SU-DHL-6 (cell line): ENCODE data around the gene FSTL4.

Source experiments
- EZH2phosphoT487 ChIP-seq: fragments of 200-600 bp; sonication (generic), shearing (Covaris generic); conservative IDR thresholded peaks from 2 replicates; pipeline ENCODE4 v1.6.1; 2018; ENCODE audit warnings: mild to moderate bottlenecking, antibody characterized with exemption, low read length, moderate library complexity, mixed read lengths
- TF ChIP-seq, protein P1 (sequence below): fragments of 200-600 bp; sonication (generic); IDR thresholded peaks from one replicate; pipeline ENCODE4 v1.5.1; 2017; ENCODE audit warnings: antibody characterized with exemption, mild to moderate bottlenecking, low read length, moderate library complexity; ENCODE audit not compliant: insufficient read depth, poor library complexity, severe bottlenecking

DNA sequence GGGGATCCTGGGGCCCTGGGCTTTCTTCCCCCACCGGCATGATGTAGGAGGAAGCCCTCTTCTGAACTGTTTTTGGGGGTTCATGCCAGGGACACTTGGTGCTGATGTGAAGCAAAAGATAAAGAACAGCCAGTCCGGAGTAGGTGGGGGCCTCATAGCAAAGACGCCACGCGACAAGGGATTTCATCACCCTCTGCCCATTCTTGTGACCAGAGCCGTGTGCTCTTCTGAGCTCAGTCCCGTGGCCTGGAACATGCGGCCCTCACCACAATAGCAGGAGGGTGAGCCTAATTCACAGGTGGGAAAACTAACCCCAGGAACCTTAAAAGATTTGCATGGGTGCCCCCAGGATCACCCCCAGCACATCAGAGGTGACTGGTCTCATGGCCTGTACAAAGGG is 334.6 kb downstream of the FSTL4 start:
- TF ChIP-seq, protein P1, sequence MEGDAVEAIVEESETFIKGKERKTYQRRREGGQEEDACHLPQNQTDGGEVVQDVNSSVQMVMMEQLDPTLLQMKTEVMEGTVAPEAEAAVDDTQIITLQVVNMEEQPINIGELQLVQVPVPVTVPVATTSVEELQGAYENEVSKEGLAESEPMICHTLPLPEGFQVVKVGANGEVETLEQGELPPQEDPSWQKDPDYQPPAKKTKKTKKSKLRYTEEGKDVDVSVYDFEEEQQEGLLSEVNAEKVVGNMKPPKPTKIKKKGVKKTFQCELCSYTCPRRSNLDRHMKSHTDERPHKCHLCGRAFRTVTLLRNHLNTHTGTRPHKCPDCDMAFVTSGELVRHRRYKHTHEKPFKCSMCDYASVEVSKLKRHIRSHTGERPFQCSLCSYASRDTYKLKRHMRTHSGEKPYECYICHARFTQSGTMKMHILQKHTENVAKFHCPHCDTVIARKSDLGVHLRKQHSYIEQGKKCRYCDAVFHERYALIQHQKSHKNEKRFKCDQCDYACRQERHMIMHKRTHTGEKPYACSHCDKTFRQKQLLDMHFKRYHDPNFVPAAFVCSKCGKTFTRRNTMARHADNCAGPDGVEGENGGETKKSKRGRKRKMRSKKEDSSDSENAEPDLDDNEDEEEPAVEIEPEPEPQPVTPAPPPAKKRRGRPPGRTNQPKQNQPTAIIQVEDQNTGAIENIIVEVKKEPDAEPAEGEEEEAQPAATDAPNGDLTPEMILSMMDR: no peak
- TF ChIP-seq EZH2phosphoT487: no peak
